HEK293 (cell line): ENCODE measurements around the gene LBHD1.

Experiments
- CTCF ChIA-PET: fragments of 350-600 bp; formaldehyde crosslinking; extraction: SDS; loops from one replicate; lab custom pipeline; 2021; ENCODE audit warnings: antibody characterized with exemption; lab: Yijun Ruan, JAX
- POLR2A ChIA-PET: fragments of 300-600 bp; formaldehyde crosslinking; extraction: SDS; loops from one replicate; lab custom pipeline; 2020; ENCODE audit warnings: antibody characterized with exemption, inconsistent platforms; lab: Yijun Ruan, JAX
- H3K27ac ChIP-seq: fragments of 200-500 bp; sonication (Bioruptor generic); 2 replicates; pipeline ENCODE4 v1.5.1; 2014; ENCODE audit warnings: low read depth, low read length, control low read depth, inconsistent platforms; ENCODE audit errors: extremely low read depth
- H3K36me3 ChIP-seq, 2 experiments: fragments of 200-500 bp in 1 of 2; sonication (Bioruptor generic) in 1 of 2; 1 replicate in 1 of 2; 2 replicates in 1 of 2; pipeline ENCODE4 v1.5.1; 2014 to 2017; ENCODE audit warnings: inconsistent platforms in 2 of 2, low read length in 2 of 2; ENCODE audit not compliant: control insufficient read depth in 2 of 2, insufficient read depth in 1 of 2
- H3K4me1 ChIP-seq: fragments of 200-500 bp; sonication (Bioruptor generic); 2 replicates; pipeline ENCODE4 v1.5.1; 2014; ENCODE audit warnings: mild to moderate bottlenecking, low read length, inconsistent platforms; ENCODE audit not compliant: control insufficient read depth, insufficient read depth
- H3K4me3 ChIP-seq: 2 replicates; pipeline ENCODE4 v1.5.1; 2011; ENCODE audit warnings: low read depth, mild to moderate bottlenecking, control low read depth, low read length, moderate library complexity
- H3K9me3 ChIP-seq: fragments of 200-500 bp; sonication (Bioruptor generic); 2 replicates; pipeline ENCODE4 v1.5.1; 2014; ENCODE audit warnings: low read depth, low read length, inconsistent platforms; ENCODE audit not compliant: control insufficient read depth, insufficient read depth
- PRDM1 ChIP-seq: fragments of 450-650 bp; formaldehyde crosslinking; IDR thresholded peaks from 2 replicates; pipeline ENCODE4; 2016; ENCODE audit warnings: missing biosample characterization, missing genetic modification characterization
- REPIN1 ChIP-seq: fragments of 450-650 bp; formaldehyde crosslinking; IDR thresholded peaks from 2 replicates; pipeline ENCODE4 v1.5.1; 2017; ENCODE audit warnings: missing biosample characterization, missing genetic modification characterization, low read depth
- SP3 ChIP-seq: fragments of 450-650 bp; formaldehyde crosslinking; IDR thresholded peaks from 2 replicates; pipeline ENCODE4 v1.5.1; 2016; ENCODE audit warnings: missing biosample characterization, missing genetic modification characterization
- TCF7L2 ChIP-seq: IDR thresholded peaks from 2 replicates; pipeline ENCODE4 v1.6.1; 2011; ENCODE audit warnings: low read depth, mild to moderate bottlenecking, inconsistent platforms, low read length, moderate library complexity, borderline replicate concordance
- ZBTB6 ChIP-seq: fragments of 450-650 bp; formaldehyde crosslinking; IDR thresholded peaks from 2 replicates; pipeline ENCODE4 v1.5.1; 2017; ENCODE audit warnings: missing biosample characterization, missing genetic modification characterization
- ZBTB8A ChIP-seq: fragments of 450-650 bp; formaldehyde crosslinking; IDR thresholded peaks from 2 replicates; pipeline ENCODE4 v1.5.1; 2016; ENCODE audit warnings: missing biosample characterization, missing genetic modification characterization
- ZNF211 ChIP-seq: fragments of 450-650 bp; formaldehyde crosslinking; IDR thresholded peaks from 2 replicates; pipeline ENCODE4 v1.5.1; 2016; ENCODE audit warnings: low read depth, missing biosample characterization, missing genetic modification characterization
- ZNF221 ChIP-seq: fragments of 450-650 bp; formaldehyde crosslinking; IDR thresholded peaks from 2 replicates; pipeline ENCODE4 v1.5.1; 2017; ENCODE audit warnings: missing biosample characterization, missing genetic modification characterization, borderline replicate concordance
- ZNF274 ChIP-seq, 2 experiments: fragments of 200-500 bp in 1 of 2; fragments of 450-650 bp in 1 of 2; sonication (Bioruptor generic) in 1 of 2; formaldehyde crosslinking in 1 of 2; IDR thresholded peaks; 2 replicates each; pipeline versions ENCODE4 v1.5.1 to v1.6.1; 2014 to 2016; ENCODE audit warnings: borderline replicate concordance in 1 of 2, inconsistent platforms in 1 of 2, low read length in 1 of 2, missing biosample characterization in 1 of 2, missing genetic modification characterization in 1 of 2
- ZNF292 ChIP-seq: fragments of 450-650 bp; formaldehyde crosslinking; IDR thresholded peaks from 2 replicates; pipeline ENCODE4 v1.5.1; 2016; ENCODE audit warnings: low read depth, missing biosample characterization, missing genetic modification characterization, borderline replicate concordance
- ZNF341 ChIP-seq: fragments of 450-650 bp; formaldehyde crosslinking; IDR thresholded peaks from 2 replicates; pipeline ENCODE4; 2016; ENCODE audit warnings: low read depth, missing biosample characterization, missing genetic modification characterization
- ZNF423 ChIP-seq: fragments of 450-650 bp; formaldehyde crosslinking; IDR thresholded peaks from 2 replicates; pipeline ENCODE4 v1.5.1; 2016; ENCODE audit warnings: missing biosample characterization, missing genetic modification characterization
- ZNF433 ChIP-seq: fragments of 450-650 bp; formaldehyde crosslinking; IDR thresholded peaks from 2 replicates; pipeline ENCODE4 v1.5.1; 2016; ENCODE audit warnings: missing biosample characterization, missing genetic modification characterization, low read depth
- ZNF521 ChIP-seq: fragments of 450-650 bp; formaldehyde crosslinking; IDR thresholded peaks from 2 replicates; pipeline ENCODE4 v1.5.1; 2017; ENCODE audit warnings: missing biosample characterization, mild to moderate bottlenecking, missing genetic modification characterization
- ZNF629 ChIP-seq: fragments of 450-650 bp; formaldehyde crosslinking; IDR thresholded peaks from 2 replicates; pipeline ENCODE4 v1.5.1; 2017; ENCODE audit warnings: missing biosample characterization, missing genetic modification characterization
- ZNF660 ChIP-seq: fragments of 450-650 bp; IDR thresholded peaks from 2 replicates; pipeline ENCODE4 v1.5.1; 2018; ENCODE audit warnings: missing biosample characterization, mild to moderate bottlenecking, missing genetic modification characterization
- ZNF777 ChIP-seq: fragments of 450-650 bp; formaldehyde crosslinking; IDR thresholded peaks from 2 replicates; pipeline ENCODE4 v1.5.1; 2017; ENCODE audit warnings: missing biosample characterization, missing genetic modification characterization, borderline replicate concordance
- TF ChIP-seq, protein P1 (sequence below): fragments of 450-650 bp; formaldehyde crosslinking; IDR thresholded peaks from 2 replicates; pipeline ENCODE4 v1.5.1; 2016; ENCODE audit warnings: missing biosample characterization, missing genetic modification characterization
- TF ChIP-seq, protein P2 (sequence below): fragments of 450-650 bp; formaldehyde crosslinking; IDR thresholded peaks from 2 replicates; pipeline ENCODE4 v1.5.1; 2017; ENCODE audit warnings: missing biosample characterization, missing genetic modification characterization
- TF ChIP-seq, protein P3 (sequence below): fragments of 450-650 bp; formaldehyde crosslinking; IDR thresholded peaks from 2 replicates; pipeline ENCODE4 v1.5.1; 2016; ENCODE audit warnings: missing biosample characterization, missing genetic modification characterization

Gene LBHD1

DNA sequence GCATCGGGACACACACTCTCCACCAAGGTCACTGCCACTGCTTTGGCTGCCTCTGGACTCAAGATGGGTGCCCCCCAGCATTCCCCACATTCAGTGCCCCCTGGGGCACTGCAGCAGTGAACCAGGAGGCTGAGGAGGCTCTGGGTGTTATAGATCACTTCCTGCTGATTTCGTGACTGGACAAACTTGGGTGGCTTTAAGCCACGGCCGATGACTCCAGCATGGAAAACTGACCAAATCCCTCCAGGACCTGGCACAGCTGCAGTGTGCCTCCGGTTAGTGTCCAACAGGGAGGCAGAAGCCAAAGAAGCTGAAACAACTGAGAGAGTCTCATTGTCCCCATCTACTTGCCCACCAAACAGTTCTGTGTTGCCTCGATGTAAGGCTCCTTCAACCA, 24.5 kb downstream of the LBHD1 start:
- H3K27ac ChIP-seq = no peak overlapping the region
- H3K36me3 ChIP-seq = peaks cover 5 to 55% of the 10 kb centered on the region in 2 experiments; a peak in 2 of 3 replicates
- CTCF ChIA-PET = interaction anchor here (1.2 kb wide), 1 partner anchor 253 kb away, joined by 4 read pairs; no protein-coding TSS in a partner anchor

DNA sequence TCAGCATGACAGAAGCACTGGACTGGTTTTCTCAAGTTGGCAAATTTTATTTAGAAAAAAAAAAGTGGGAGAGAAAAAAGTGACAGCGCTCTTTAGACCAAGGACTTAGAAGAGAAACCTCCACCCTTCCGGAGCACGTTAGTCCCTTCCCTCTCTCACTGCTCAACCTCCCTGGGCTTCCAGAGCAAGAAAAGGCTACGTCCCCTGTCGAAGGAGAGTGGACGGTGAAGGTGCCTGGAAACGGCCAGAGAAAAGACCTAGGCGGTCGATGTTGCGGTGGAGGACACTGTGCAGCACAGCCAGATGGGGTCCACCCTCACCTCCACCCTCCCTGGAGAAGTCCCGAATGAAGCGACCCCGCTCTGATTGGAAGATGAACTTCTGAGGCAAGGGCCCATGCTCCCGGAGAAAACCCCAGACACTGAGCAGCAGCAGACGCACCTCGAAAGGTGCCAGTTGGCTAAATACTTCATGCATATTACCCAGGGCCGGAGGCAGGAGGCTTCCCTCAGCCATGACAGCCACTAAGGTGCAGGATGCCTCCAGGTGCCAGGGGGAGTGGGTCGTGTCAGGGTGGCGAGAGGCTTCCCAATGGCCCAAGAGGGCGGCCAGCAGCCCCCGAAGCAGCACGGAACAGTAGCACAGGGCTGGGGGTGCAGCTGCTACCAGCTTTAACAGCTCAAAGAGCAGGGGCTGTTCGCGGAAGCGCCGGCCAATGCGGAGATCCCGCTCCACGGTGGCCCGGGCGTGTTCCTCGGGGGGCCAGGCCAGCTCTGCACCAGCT, 25.1 kb downstream of the LBHD1 start:
- POLR2A ChIA-PET = interaction anchor here (0.6 to 5.9 kb wide), 23 partner anchors 9 to 288 kb away, joined by 3 to 79 read pairs (median 4); partner anchors contain the start of genes B3GAT3, C11orf98, CSKMT and EEF1G
- Histone ChIP-seq H3K27ac (no peak overlapping the region), H3K4me3 (no peak overlapping the region), H3K9me3 (no peaks in the 10 kb centered on the region), H3K4me1 (peaks cover 3% of the 10 kb centered on the region; the same call in 1 of the 2 replicates), H3K36me3 (peaks cover 5 to 57% of the 10 kb centered on the region in 2 experiments; a peak in 2 of 3 replicates)
- CTCF ChIA-PET = no interaction called here
- peak; percentile 25; the same call in 1 of the 2 replicates for TF ChIP-seq ZNF341 (tag by site-specific recombination)
- TF ChIP-seq ZNF274 (IDR thresholded peaks at IDR 0.05; ENCODE audit: low read length) = no peak
- no peak for TF ChIP-seq ZNF274 (tag by site-specific recombination; IDR thresholded peaks at IDR 0.05; ENCODE audit: borderline replicate concordance)

More for the DNA sequence above, 24.5 kb downstream of the LBHD1 start:
- H3K9me3 ChIP-seq = no peaks in the 10 kb centered on the region
- TF ChIP-seq ZBTB6 = 0 out of 2 replicates have a peak, but pooled peaks have one; percentile 39
- no peak for TF ChIP-seq ZNF660
- peaks cover 3% of the 10 kb centered on the region; the same call in 1 of the 2 replicates for H3K4me1 ChIP-seq
- POLR2A ChIA-PET = interaction anchor here (1.0 to 5.9 kb wide), 8 partner anchors 12 to 233 kb away, joined by 4 to 79 read pairs (median 11); partner anchors contain the start of genes C11orf98, CSKMT, LBHD1 and SLC3A2
- H3K4me3 ChIP-seq = no peak overlapping the region

DNA sequence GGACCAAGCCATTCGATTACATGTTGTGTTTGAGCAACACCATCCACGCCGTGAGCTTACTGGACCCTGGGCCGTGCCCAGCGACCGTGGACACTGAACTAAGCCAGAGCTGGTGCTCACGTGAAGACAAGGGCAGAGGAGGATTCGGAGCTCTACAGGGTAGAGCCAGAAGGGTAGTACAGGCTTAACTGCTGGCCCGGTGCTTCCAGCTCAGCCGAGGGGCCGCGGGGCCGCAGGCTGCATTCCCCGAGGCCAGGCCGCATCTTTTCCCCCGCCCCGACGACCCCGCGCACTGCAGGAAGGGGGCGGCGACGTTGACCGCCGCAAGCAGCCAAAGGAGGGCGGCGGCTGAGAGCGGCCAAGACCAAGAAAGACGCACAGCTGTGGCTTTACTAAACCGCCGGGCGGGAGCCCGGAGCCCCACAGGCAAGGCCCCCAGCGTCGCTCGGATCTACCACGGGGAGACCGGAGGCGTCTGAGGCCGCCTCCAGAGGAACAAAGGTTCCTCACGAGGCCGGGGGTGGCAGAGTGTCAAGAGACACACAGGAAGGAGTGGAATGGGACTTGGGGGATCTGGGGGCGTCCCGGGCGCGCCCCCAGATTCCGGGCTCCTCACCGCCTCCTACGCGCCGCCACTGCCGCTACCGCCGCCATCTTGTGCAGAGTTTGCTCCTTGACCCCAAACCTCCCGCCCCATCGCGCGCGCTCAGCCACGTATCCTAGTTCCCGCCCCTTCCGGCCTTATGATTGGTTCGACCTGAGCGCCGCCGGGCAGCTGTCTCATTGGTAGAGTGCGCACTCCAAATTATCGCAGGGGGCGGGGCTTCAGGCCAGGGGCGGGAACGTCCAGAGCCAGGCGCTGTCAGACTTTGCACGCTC, 25.9 kb downstream of the LBHD1 start, which contains the start of gene GANAB:
TSS of gene GANAB (minus strand) at position 668 of the 879 bp plus-strand sequence. CDS start at position 654, 14 bp downstream.
- Histone ChIP-seq H3K27ac (peak within 1 kb of the TSS; percentile 83), H3K4me3 (peak within 1 kb of the TSS; percentile 86), H3K4me1 (peaks cover 3% of the 10 kb centered on the region; the same call in 1 of the 2 replicates), H3K36me3 (peaks cover 5 to 57% of the 10 kb centered on the region in 2 experiments; a peak in 2 of 3 replicates), H3K9me3 (no peaks in the 10 kb centered on the region)
- ChIA-PET POLR2A (interaction anchor here (0.6 to 5.9 kb wide), 24 partner anchors 9 to 289 kb away, joined by 3 to 79 read pairs (median 4); partner anchors contain the start of genes B3GAT3, C11orf98, CSKMT and EEF1G), CTCF (interaction anchor here (0.9 to 1.5 kb wide), 3 partner anchors 9 to 85 kb away, joined by 3 to 5 read pairs (median 4); no protein-coding TSS in a partner anchor)
- TF ChIP-seq SP3 (tag by site-specific recombination) = peak; percentile 79
- TF ChIP-seq, protein P1, sequence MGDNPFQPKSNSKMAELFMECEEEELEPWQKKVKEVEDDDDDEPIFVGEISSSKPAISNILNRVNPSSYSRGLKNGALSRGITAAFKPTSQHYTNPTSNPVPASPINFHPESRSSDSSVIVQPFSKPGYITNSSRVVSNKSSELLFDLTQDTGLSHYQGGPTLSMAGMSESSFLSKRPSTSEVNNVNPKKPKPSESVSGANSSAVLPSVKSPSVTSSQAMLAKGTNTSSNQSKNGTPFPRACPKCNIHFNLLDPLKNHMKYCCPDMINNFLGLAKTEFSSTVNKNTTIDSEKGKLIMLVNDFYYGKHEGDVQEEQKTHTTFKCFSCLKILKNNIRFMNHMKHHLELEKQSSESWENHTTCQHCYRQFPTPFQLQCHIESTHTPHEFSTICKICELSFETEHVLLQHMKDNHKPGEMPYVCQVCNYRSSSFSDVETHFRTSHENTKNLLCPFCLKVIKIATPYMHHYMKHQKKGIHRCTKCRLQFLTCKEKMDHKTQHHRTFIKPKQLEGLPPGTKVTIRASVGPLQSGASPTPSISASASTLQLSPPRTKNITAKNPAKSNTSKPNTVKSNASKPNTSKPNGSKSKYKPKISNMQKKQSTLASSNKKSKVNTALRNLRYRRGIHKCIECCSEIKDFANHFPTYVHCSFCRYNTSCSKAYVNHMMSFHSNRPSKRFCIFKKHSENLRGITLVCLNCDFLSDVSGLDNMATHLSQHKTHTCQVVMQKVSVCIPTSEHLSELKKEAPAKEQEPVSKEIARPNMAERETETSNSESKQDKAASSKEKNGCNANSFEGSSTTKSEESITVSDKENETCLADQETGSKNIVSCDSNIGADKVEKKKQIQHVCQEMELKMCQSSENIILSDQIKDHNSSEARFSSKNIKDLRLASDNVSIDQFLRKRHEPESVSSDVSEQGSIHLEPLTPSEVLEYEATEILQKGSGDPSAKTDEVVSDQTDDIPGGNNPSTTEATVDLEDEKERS (tag by site-specific recombination) = no peak
- TF ChIP-seq, protein P2, sequence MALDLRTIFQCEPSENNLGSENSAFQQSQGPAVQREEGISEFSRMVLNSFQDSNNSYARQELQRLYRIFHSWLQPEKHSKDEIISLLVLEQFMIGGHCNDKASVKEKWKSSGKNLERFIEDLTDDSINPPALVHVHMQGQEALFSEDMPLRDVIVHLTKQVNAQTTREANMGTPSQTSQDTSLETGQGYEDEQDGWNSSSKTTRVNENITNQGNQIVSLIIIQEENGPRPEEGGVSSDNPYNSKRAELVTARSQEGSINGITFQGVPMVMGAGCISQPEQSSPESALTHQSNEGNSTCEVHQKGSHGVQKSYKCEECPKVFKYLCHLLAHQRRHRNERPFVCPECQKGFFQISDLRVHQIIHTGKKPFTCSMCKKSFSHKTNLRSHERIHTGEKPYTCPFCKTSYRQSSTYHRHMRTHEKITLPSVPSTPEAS (tag by site-specific recombination) = no peak
- TF ChIP-seq ZNF521 (tag by site-specific recombination) = no peak
- TF ChIP-seq ZNF777 (tag by site-specific recombination) = 0 out of 2 replicates have a peak, but pooled peaks have one; percentile 32
- no peak for TF ChIP-seq ZNF433 (tag by site-specific recombination)
- peak; percentile 35; the same call in 1 of the 2 replicates for TF ChIP-seq ZBTB8A (tag by site-specific recombination)
- TF ChIP-seq, protein P3, sequence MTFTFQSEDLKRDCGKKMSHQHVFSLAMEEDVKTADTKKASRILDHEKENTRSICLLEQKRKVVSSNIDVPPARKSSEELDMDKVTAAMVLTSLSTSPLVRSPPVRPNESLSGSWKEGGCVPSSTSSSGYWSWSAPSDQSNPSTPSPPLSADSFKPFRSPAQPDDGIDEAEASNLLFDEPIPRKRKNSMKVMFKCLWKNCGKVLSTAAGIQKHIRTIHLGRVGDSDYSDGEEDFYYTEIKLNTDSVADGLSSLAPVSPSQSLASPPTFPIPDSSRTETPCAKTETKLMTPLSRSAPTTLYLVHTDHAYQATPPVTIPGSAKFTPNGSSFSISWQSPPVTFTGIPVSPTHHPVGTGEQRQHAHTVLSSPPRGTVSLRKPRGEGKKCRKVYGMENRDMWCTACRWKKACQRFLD = no peak
- TF ChIP-seq REPIN1 = no peak
- no peak for TF ChIP-seq TCF7L2
- no peak for TF ChIP-seq ZNF292 (tag by site-specific recombination)
- no peak for TF ChIP-seq ZNF211
- no peak for TF ChIP-seq ZNF423
- no peak for TF ChIP-seq PRDM1 (tag by site-specific recombination)
- TF ChIP-seq ZNF629 (tag by site-specific recombination) = peak; percentile 31; the same call in 1 of the 2 replicates
- TF ChIP-seq ZNF221 = no peak
